HG02973 (cell line): ENCODE results near the gene ZNF524.
"Not testable (repeated sequence)": the region's sequence is repeated elsewhere in the genome, so short reads cannot be mapped to it uniquely, and the experiment has no call there.

Source experiments
- ATAC-seq: cut with Tn5 transposase; IDR thresholded peaks from one replicate; pipeline ENCODE4 v1.9.1; 2021; ENCODE audit warnings: moderate library complexity; ENCODE audit not compliant: unreplicated experiment

ZNF524 gene

DNA sequence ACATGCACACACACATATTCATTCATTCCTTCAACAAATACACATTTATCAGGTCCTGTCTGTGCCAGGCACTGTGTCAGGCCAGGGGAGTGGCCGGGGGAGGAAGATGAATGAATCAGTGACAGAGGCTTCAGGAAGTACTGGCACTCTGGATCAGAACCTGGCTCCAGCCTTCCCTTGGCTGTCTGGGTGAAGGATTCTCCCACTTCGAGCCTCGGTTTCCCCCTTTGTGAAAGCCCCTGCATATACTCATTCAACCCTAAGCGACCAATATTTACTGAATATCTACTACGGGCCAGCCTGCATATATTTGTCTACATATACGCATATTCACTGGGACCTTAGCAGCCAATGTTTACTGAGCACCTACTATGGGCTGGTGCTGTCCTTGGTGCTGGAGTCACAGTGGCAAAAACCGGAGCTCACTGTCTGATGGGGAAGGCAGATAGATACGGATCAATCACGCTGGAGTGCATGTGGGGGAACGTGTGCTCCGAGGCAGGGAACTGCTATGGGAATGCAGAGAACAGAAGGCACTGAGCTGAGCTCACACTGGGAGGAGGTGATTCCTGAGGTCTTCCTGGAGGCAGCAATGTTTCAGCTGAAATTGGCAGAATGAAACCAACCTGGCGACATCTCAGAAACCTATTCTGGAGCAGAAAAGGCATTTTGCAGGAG lies 18.8 kb upstream of the ZNF524 start:
- no peak for ATAC-seq

DNA sequence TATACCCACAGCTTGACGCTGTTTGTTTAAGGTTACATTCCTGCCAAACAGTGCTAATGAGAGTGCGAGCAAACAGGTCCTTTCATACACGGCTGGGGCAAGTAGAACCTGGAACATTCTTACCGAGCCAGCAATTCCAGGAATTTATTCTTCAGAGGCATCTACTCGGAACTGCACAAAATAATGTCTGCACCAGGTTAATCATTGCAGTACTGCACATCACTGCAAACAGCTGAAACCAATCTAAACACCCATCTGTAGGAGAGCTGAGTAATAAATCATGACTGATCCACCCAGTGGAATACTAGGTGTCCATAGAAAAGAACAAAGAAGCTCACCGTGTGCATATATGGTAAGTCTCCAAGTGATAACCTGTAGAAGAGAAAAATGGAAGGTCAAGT lies 18.3 kb upstream of the ZNF524 start:
- ATAC-seq, result no peak

DNA sequence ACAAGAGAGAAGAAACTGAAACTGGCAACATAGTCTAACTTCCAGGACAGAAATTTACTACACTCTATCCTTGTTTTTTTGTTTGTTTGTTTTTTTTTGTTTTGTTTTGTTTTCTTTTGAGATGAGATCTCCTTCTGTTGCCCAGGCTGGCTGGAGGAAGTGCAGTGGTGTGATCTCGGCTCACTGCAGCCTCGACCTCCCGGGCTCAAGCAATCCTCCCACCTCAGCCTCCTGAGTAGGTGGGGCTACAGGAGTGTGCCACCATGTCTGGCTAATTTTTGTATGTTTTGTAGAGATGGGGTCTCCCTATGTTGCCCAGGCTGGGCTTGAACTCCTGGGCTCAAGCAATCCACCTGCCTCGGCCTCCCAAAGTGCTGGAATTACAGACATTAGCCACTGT lies 17.8 kb upstream of the ZNF524 start:
- ATAC-seq, result not testable (repeated sequence)

- ATAC-seq, result not testable (repeated sequence)
Measured at GRCh38 chr19:55583897-55584296, 16.2 kb upstream of the ZNF524 start.

GRCh38 chr19:55584871-55585270 lies 15.2 kb upstream of the ZNF524 start:
- no peak for ATAC-seq

- ATAC-seq, result no peak
Measured at GRCh38 chr19:55585658-55586339, 14.3 kb upstream of the ZNF524 start.

- peak; percentile 74 for ATAC-seq
Measured at GRCh38 chr19:55586976-55587668, 13.0 kb upstream of the ZNF524 start.

DNA sequence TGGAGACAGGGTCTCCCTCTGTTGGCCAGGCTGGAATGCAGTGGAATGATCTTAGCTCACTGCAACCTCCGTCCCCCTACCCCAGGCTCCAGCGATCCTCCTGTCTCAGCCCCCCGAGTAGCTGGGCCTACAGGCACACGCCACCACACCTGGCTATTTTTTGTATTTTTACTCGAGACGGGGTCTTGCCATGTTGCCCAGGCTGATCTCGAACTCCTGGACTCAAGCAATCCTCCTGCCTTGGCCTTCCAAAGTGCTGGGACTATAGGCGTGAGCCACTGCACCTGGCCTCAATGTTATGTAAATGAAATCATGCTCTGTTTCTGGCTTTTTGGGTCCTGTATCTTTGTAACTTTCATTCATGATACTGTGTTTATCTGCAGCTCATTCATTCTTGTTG lies 11.3 kb upstream of the ZNF524 start:
- ATAC-seq, result no peak

DNA sequence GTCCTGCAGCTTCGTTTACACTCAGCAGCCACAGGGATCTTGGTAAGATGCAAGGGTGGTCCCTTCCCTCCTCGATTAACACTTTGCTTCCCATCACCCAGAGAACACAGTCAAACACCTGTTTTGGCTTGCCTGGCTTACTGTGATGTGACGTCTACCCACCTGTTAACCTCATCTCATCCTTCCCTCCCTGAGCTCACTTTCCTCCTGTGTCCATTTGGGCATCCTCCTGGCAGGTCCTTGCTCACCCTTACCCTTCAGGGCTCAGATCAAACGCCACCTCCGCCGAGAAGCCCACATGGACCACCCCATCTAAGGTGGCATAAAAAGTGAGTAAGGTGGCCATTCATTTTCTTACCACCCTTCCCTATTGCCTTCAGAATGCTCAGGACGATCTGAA lies 10.0 kb upstream of the ZNF524 start:
- ATAC-seq, result no peak

DNA sequence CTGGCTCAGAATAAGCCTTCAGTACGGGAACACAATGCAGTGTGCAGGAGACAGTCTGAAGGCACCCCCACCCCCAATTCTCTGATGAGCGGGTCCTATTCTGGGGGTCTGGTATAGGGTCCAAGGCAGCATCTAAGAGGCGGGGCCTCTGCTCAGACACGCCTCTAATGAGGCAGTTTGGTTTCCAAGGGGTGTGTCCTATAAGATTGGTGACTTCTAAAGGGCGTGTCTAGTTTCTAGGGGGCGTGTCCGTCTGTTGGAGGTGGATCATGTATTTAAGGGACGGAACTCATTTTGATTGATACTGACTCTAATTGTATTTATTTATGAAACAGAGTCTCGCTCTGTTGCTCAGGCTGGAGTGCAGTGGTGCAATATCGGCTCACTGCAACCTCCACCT lies 9.5 kb upstream of the ZNF524 start:
- no peak for ATAC-seq

DNA sequence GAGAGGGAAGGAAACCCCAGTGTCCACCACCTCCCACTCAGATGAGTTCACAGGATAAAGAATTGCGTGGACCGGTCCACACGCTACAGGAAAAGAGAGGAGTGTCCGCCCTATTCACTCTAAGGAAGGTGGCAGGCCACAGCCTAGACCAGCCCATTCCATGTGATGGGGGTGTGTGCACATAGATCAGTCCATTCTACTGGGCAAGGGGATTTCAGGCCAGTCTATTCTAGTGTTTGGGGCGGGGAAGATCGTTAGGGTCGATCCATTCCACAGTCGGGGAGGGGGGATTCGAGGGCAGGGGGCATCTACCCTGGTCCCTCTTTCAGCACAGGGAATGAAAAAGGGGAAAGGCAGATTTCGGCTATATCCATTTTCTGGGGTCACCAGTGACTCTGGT lies 8.5 kb upstream of the ZNF524 start:
- ATAC-seq, result no peak

DNA sequence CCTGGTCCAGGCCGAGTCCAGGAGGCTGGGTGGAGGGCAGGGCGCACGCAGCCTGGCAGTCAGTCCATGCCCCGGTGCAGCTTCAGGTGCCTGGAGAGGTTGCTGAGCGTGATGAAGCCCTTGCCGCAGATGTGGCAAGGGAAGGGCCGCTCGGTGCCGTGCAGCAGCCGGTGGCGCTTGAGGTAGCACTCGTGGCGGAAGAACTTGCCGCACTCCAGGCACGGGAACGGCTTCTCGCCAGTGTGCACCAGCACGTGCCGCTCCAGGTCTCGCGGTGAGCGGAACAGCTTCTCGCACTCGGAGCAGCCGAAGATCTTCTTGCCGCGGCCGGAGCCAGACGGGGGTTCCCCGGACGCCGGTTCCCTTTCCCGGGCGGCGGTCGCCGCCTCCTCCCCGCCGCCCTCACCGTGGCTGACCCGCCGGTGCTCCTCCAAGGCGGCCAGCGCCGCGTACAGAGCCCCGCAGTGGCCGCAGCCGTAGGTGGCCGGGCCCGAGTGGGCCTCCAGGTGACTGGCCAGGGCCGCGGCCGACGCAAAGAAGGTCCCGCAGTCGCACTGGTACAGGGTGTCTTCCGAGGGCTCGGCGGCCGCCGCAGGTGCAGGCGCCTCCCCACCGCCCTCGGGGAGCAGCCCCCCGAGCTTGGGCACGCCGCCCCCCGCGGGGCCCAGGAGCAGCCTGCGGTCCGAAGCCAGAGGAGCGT lies 7.5 kb upstream of the ZNF524 start:
- no peak for ATAC-seq

DNA sequence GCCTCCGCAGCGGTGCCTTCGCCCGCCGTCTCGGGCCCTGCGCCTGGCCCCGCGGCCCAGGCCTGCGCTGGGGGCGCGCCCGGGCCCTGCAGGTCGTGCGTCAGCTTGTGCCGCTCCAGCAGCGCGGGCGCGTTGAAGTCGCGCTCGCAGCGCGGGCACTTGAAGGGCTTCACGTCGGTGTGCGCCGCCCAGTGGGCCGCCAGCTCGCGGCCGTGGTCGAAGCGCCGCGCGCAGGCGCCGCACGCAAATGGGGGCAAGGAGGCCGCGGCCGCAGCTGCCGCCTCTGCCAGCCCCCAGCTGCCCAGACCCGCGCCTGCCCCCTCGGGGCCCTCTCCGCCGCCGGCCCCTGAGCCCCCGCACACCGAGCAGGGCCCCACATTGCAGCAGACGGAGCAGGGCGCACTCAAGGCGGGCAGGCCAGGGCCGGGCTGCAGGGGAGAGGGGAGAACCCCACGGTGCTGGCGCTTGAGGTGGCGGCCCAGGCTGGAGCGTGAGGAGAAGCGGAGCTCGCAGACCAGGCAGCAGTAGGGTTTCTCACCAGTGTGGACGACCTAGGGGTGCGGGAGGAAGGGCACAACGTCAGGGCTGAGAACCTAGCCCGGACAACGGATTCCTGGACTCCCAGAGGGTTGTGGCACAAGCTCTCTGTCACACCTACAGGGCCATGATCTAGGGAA lies 6.9 kb upstream of the ZNF524 start:
- ATAC-seq, result no peak

DNA sequence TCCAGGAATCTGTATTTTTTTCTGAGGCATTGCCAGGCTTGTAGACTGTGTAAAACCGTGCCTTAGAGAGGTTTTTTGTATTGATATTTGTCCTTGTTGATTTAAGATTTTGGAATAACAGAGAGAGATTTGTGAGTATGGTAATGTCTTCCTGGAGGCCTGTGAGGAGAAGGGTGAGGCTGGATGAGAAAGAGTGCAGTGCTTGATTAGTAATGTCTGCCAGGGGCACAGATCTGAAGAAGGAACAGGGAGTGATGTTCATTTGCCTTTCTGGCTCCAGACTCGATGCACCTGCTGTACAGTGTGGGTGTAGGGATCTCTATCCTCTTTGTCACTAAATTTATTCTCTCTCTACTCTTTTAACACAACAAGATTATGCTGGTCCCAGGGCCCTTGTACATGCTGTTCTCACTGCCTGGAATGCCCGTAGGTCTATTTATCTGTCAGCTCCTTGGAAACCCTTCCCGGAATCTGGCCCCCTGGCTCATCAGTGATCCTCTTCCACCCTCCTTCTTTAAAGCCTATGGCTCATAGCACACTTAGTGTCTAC lies 5.0 kb upstream of the ZNF524 start:
- no peak for ATAC-seq

DNA sequence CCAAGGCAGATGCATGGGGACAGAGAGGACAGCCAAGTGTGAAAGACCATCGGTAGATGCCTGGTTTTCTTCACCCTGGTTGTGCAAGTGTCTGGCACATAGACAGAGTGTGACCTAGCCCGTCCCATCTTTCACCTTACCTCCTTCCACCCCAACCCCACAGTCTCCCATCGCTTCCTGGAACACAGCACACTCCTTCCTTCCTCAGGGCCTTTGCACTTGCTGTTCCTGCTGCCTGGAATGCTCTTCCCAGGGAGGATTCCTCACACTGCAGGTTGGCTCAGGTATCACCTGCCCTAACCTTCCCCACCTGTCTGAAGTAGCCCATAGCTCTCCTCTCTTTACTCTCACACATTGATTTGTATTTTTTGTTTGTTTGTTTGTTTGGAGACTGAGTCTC lies 3.8 kb upstream of the ZNF524 start:
- ATAC-seq, result no peak

DNA sequence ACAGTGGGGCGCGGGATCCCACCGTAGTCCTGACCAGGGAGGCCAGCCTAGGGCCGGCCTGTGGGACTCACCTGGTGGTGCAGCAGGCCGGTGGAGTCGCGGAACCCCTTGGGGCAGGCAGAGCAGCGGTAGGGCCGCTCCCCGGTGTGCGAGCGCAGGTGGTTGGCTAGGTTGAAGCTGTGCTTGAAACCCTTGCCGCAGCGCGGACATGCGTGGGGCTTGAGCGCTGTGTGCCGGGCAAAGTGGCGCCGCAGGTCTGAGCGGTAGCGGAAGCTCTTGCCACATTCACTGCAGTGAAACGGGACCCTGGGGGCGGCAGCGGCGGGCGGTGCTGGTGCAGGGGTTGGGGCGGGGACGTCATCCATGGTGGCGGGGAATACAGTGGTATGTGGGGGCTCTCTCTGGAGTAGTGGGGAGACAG lies 2.6 kb upstream of the ZNF524 start:
- ATAC-seq, result no peak

DNA sequence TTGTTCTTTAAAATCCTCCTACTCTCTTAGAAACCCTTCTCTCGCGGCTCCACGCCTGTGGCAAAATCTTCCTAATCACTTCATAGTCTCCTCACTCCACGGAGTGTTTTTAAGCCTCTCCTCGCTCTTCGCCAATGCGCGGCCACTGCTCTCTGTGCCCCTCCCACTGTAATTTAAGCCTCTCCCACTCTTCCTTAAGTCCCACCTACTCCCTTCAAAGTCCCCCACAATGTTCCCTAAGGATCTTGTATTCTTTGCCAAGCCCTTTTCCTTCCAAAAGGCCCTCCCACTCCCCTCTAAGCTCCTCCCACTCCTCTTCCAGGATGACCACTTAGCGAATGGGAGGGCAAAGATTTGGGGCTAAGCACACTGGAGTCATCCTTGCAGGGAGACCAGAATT lies 2.1 kb upstream of the ZNF524 start:
- no peak for ATAC-seq

DNA sequence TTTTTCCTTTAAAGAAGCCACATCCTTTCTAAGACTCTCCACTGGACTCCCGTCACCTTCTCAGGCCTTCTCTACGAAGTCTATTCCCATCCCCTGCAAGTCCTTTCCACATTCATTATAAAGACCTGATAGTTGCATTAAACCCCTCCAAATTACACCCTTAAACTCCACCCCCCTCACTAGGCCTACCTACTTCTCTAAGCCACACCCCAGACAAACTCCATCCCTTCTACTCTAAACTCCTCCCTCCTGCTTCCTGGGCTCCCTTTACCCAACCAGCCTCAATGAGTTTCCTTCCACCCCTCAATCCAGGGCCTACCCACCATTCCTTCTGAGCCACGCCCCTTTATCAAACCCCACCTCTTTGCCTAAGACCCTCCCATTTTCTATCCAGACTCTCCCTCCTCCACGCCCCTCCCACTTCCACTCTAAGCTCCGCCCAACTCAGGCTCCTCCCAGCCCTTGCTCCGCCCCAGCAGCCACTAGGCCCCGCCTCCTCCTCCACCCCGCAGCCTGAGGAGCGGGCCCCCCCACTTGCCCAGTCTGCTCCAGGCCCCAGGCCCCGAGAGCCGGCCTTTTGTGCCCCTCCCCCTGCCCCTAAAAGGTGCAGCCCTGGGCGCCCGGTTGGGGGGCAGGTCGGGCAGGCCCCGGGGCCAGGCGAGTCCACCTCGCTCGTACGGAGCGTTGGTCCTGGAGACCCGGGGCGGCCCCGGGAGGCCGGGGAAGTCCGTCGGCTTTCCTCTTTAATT lies 1.2 kb upstream of the ZNF524 start:
- peak; percentile 43 for ATAC-seq

DNA sequence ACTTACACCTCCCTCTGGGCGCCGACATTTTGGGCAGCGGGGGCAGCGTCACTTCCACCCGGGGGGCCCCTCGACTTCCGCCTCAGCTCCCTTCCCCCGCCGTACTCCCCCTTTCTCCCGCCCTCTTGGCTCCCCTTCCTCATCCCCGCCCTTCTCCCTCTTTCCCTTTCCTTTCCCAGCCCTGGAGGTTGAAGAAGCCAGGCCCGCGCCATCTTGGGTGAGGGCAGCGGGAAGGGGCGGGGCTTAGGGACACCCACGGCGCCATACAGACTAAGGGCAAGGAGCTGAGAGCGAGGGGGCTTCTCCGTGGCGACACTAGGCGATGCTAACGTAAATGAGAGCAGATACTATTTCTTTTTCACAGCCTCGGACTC lies 633 bp upstream of the ZNF524 start, which contains the start of gene FIZ1:
Gene FIZ1, minus strand, starts transcription at position 50 of the 374 bp plus-strand sequence. CDS start 1,652 bp downstream, outside the sequence.
- peak; percentile 55 for ATAC-seq

DNA sequence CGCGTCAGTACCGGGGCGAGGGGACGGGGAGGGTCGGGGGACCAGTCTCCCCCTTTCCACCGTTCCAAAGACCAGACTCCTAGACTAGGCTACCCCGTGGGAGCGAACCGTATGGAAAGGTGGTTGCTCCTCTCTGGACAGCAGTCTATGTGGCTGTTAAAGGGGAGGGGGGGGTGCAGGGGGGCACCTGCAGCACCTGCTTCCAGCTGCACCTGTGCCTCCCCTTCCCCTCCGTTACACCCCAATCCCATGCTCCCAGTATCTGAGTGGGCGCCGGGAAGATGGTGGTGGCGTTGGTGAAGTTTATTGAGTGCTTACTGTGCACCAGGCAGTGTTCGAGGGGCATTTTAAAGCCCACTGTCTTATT lies 557 bp downstream of the ZNF524 start:
- ATAC-seq, result no peak
